IMR-90 (cell line): ENCODE data around the gene PRELID3B.
A peak's percentile ranks its signal among the peaks of the same experiment; 100 is the strongest.

ENCODE experiments used
- BHLHE40 ChIP-seq: fragments of 150-350 bp; IDR thresholded peaks from 2 replicates; pipeline ENCODE4 v1.6.1; 2016; ENCODE audit warnings: mild to moderate bottlenecking, low read depth, low read length
- CEBPB ChIP-seq: IDR thresholded peaks from 2 replicates; pipeline ENCODE4 v1.6.1; 2012; ENCODE audit warnings: low read depth, low read length, improper control_type of control experiment
- CTCF ChIP-seq: conservative IDR thresholded peaks from 2 replicates; pipeline ENCODE4 v1.5.1; 2012; ENCODE audit warnings: mild to moderate bottlenecking, low read depth, low read length, improper control_type of control experiment
- ELK1 ChIP-seq: fragments of 150-350 bp; IDR thresholded peaks from 2 replicates; pipeline ENCODE4 v1.6.1; 2016; ENCODE audit warnings: low read depth, mild to moderate bottlenecking, low read length, moderate library complexity, borderline replicate concordance
- FOS ChIP-seq: fragments of 150-350 bp; IDR thresholded peaks from 2 replicates; pipeline ENCODE4 v1.6.1; 2016; ENCODE audit warnings: low read depth, low read length
- MXI1 ChIP-seq: IDR thresholded peaks from 2 replicates; pipeline ENCODE4 v1.6.1; 2012; ENCODE audit warnings: low read depth, mild to moderate bottlenecking, low read length, moderate library complexity, borderline replicate concordance
- NFE2L2 ChIP-seq: fragments of 150-350 bp; IDR thresholded peaks from 2 replicates; pipeline ENCODE4 v1.6.1; 2016; ENCODE audit warnings: low read depth, mild to moderate bottlenecking, low read length
- POLR2A ChIP-seq: IDR thresholded peaks from 2 replicates; pipeline ENCODE4 v1.6.1; 2012; ENCODE audit warnings: mild to moderate bottlenecking, low read depth, low read length
- RAD21 ChIP-seq: IDR thresholded peaks from 2 replicates; pipeline ENCODE4 v1.6.1; 2012; ENCODE audit warnings: low read length, improper control_type of control experiment
- RCOR1 ChIP-seq: IDR thresholded peaks from 2 replicates; pipeline ENCODE4 v1.6.1; 2012; ENCODE audit warnings: mild to moderate bottlenecking, low read length, improper control_type of control experiment; ENCODE audit not compliant: insufficient replicate concordance
- RFX5 ChIP-seq: IDR thresholded peaks from 2 replicates; pipeline ENCODE4 v1.8.0; 2012; ENCODE audit warnings: low read depth, mild to moderate bottlenecking, low read length, moderate library complexity
- SMC3 ChIP-seq: fragments of 150-350 bp; IDR thresholded peaks from 2 replicates; pipeline ENCODE4 v1.6.1; 2016; ENCODE audit warnings: low read depth, mild to moderate bottlenecking, antibody characterized with exemption, low read length, moderate library complexity
- USF2 ChIP-seq: fragments of 150-350 bp; IDR thresholded peaks from 2 replicates; pipeline ENCODE4 v1.6.1; 2017; ENCODE audit warnings: mild to moderate bottlenecking, antibody characterized with exemption, low read length, low read depth

- TF ChIP-seq NFE2L2: no peak
- TF ChIP-seq POLR2A: no peak
- no peak for TF ChIP-seq CTCF
- no peak for TF ChIP-seq RAD21
- TF ChIP-seq SMC3: no peak
- no peak for TF ChIP-seq RFX5
- no peak for TF ChIP-seq ELK1
- no peak for TF ChIP-seq RCOR1
- TF ChIP-seq MXI1: no peak
- TF ChIP-seq FOS: peak; percentile 76
- no peak for TF ChIP-seq CEBPB
- TF ChIP-seq BHLHE40: no peak
- TF ChIP-seq USF2: no peak
Measured at GRCh38 chr20:59074456-59074855, 31.9 kb upstream of the PRELID3B start.
